Stomach (tissue), 4 donors: ENCODE data around the gene TNRC6C.

Source experiments
- EP300 ChIP-seq: sonication (generic); formaldehyde crosslinking; IDR thresholded peaks from one replicate; pipeline ENCODE4 v1.6.1; 2017; ENCODE audit warnings: antibody characterized with exemption
- POLR2A ChIP-seq, 4 donors: fragments of 450-650 bp; IDR thresholded peaks; one replicate each; pipeline ENCODE4 v1.6.1; 2016; ENCODE audit warnings: antibody characterized with exemption in 4 of 4, control low read depth in 2 of 4, mild to moderate bottlenecking in 1 of 4, moderate library complexity in 1 of 4
- POLR2AphosphoS5 ChIP-seq, 3 donors: sonication (generic); formaldehyde crosslinking; IDR thresholded peaks; one replicate each; pipeline ENCODE4 v1.6.1; 2016; ENCODE audit warnings: antibody characterized with exemption in 3 of 3
- TF ChIP-seq, protein P1 (sequence below), 7 experiments: fragments of 450-650 bp in 4 of 7; fragments of 200-600 bp in 3 of 7; sonication (generic) in 3 of 7; IDR thresholded peaks; one replicate each; pipeline ENCODE4 v1.5.1; 2016 to 2019; ENCODE audit warnings: antibody characterized with exemption in 7 of 7, control low read depth in 2 of 7, mild to moderate bottlenecking in 1 of 7

DNA sequence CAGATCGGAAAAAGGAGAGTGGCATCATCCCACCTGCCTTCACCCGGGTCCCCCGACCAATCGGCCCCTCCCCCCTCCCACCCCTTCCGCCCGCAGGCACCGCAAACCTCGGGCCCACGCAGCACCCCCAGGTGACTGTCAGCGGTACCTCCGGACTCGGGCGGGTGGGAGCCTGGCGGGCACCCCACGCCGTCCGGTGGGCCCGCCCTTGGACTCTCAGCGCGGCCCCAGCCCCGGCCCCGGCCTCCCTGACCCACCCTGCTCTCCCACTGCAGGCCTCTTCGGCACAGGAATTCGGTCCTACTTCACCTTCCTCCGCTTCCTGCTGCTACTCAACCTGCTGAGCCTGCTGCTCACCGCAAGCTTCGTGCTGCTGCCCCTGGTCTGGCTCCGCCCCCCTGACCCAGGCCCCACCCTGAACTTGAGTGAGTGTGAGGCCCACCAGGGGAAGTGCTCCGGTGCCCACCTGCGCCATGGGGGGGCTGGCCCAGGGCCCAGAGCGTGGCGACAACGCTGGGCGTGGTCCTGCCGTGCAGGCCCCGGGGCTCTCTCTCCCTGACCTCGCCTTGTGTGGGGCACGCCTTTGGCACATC, 173.7 kb downstream of the TNRC6C start:
- TF ChIP-seq EP300 (no peak), POLR2AphosphoS5 (IDR thresholded peaks at IDR 0.05) (no peak), POLR2A (IDR thresholded peaks at IDR 0.05) (no peak)
- TF ChIP-seq, protein P1, sequence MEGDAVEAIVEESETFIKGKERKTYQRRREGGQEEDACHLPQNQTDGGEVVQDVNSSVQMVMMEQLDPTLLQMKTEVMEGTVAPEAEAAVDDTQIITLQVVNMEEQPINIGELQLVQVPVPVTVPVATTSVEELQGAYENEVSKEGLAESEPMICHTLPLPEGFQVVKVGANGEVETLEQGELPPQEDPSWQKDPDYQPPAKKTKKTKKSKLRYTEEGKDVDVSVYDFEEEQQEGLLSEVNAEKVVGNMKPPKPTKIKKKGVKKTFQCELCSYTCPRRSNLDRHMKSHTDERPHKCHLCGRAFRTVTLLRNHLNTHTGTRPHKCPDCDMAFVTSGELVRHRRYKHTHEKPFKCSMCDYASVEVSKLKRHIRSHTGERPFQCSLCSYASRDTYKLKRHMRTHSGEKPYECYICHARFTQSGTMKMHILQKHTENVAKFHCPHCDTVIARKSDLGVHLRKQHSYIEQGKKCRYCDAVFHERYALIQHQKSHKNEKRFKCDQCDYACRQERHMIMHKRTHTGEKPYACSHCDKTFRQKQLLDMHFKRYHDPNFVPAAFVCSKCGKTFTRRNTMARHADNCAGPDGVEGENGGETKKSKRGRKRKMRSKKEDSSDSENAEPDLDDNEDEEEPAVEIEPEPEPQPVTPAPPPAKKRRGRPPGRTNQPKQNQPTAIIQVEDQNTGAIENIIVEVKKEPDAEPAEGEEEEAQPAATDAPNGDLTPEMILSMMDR (IDR thresholded peaks at IDR 0.05): no peak
